WTC11 (cell line): ENCODE measurements around the gene CLDN6. TPM values are rescaled to one million over a fixed set of nuclear protein-coding genes. Genes with fewer than 3 reads are reported as not detected.
A peak's percentile ranks its signal among the peaks of the same experiment; 100 is the strongest.

Experiments
- ATAC-seq: fragments of 200-7000 bp; cut with Tn5 transposase; 2 replicates; pipeline ENCODE4 v1.10.0; 2021; ENCODE audit warnings: mild to moderate bottlenecking, moderate library complexity
- CTCF ChIA-PET: fragments of 300-600 bp; sonication (Branson Sonifier 250); formaldehyde crosslinking; loops from one replicate; lab custom pipeline; 2021; ENCODE audit warnings: antibody characterized with exemption; lab: Charles Lee
- POLR2A ChIA-PET: fragments of 350-600 bp; sonication (Branson Sonifier 250); formaldehyde crosslinking; loops from one replicate; lab custom pipeline; 2021; ENCODE audit warnings: antibody characterized with exemption; lab: Charles Lee
- DNase-seq: peaks from one replicate; pipeline ENCODE4 v3.0.0; 2021; ENCODE audit warnings: low spot score
- H3K27ac Mint-ChIP-seq: 2 replicates; pipeline ENCODE4 v1.8.0; 2021; ENCODE audit warnings: mixed read lengths
- H3K27me3 Mint-ChIP-seq: 2 replicates; pipeline ENCODE4 v1.8.0; 2021; ENCODE audit warnings: low read depth, mild to moderate bottlenecking, moderate library complexity, mixed read lengths
- H3K36me3 Mint-ChIP-seq: 2 replicates; pipeline ENCODE4 v1.8.0; 2021; ENCODE audit warnings: mixed read lengths
- H3K4me1 Mint-ChIP-seq: 2 replicates; pipeline ENCODE4 v1.8.0; 2022; ENCODE audit warnings: mixed read lengths
- H3K4me3 Mint-ChIP-seq: 2 replicates; pipeline ENCODE4 v1.8.0; 2021; ENCODE audit warnings: mild to moderate bottlenecking, moderate library complexity, mixed read lengths
- H3K9me3 Mint-ChIP-seq: 2 replicates; pipeline ENCODE4 v1.8.0; 2021; ENCODE audit warnings: mixed read lengths
- ARID4B ChIP-seq: sonication (generic); formaldehyde crosslinking; IDR thresholded peaks from 2 replicates; pipeline ENCODE4 v1.8.0; 2023; ENCODE audit warnings: missing genetic modification reagents, mild to moderate bottlenecking, borderline replicate concordance
- ATF1 ChIP-seq: sonication (generic); formaldehyde crosslinking; IDR thresholded peaks from 2 replicates; pipeline ENCODE4 v1.8.1; 2023; ENCODE audit warnings: mild to moderate bottlenecking, moderate library complexity, missing genetic modification reagents
- CREM ChIP-seq: sonication (generic); formaldehyde crosslinking; IDR thresholded peaks from 2 replicates; pipeline ENCODE4 v1.8.1; 2022; ENCODE audit warnings: mild to moderate bottlenecking, missing genetic modification reagents, moderate library complexity
- JUN ChIP-seq: sonication (generic); formaldehyde crosslinking; IDR thresholded peaks from 2 replicates; pipeline ENCODE4 v1.8.0; 2023; ENCODE audit warnings: mild to moderate bottlenecking, missing genetic modification reagents
- NR2C2 ChIP-seq: sonication (generic); formaldehyde crosslinking; IDR thresholded peaks from 2 replicates; pipeline ENCODE4 v1.8.0; 2022; ENCODE audit warnings: mild to moderate bottlenecking, missing genetic modification reagents
- PRDM15 ChIP-seq: sonication (generic); formaldehyde crosslinking; IDR thresholded peaks from 2 replicates; pipeline ENCODE4 v1.8.0; 2022; ENCODE audit warnings: missing genetic modification reagents
- SMAD4 ChIP-seq: sonication (generic); formaldehyde crosslinking; IDR thresholded peaks from 2 replicates; pipeline ENCODE4 v1.8.0; 2022; ENCODE audit warnings: mild to moderate bottlenecking, missing genetic modification reagents
- TCF7 ChIP-seq: sonication (generic); formaldehyde crosslinking; IDR thresholded peaks from 2 replicates; pipeline ENCODE4 v1.8.0; 2022; ENCODE audit warnings: mild to moderate bottlenecking, low read depth, missing genetic modification reagents, moderate library complexity
- TEAD1 ChIP-seq: sonication (generic); formaldehyde crosslinking; IDR thresholded peaks from 2 replicates; pipeline ENCODE4 v1.8.0; 2022; ENCODE audit warnings: mild to moderate bottlenecking, missing genetic modification reagents
- ZBTB21 ChIP-seq: sonication (generic); formaldehyde crosslinking; IDR thresholded peaks from 2 replicates; pipeline ENCODE4 v1.8.1; 2023; ENCODE audit warnings: mild to moderate bottlenecking, missing genetic modification reagents, borderline replicate concordance
- ZBTB43 ChIP-seq: sonication (generic); formaldehyde crosslinking; IDR thresholded peaks from 2 replicates; pipeline ENCODE4 v1.8.1; 2023; ENCODE audit warnings: mild to moderate bottlenecking, missing genetic modification reagents
- ZNF416 ChIP-seq: fragments of 250-450 bp; sonication (Bioruptor Pico); IDR thresholded peaks from 2 replicates; pipeline ENCODE4 v1.9.0; 2021; ENCODE audit warnings: mild to moderate bottlenecking, inconsistent platforms
- ZNF423 ChIP-seq: fragments of 250-450 bp; sonication (Bioruptor Pico); IDR thresholded peaks from 2 replicates; pipeline ENCODE4 v2.1.2; 2022; ENCODE audit warnings: mild to moderate bottlenecking, moderate library complexity
- ZNF512 ChIP-seq: sonication (generic); formaldehyde crosslinking; IDR thresholded peaks from 2 replicates; pipeline ENCODE4 v1.8.1; 2022; ENCODE audit warnings: missing genetic modification reagents, borderline replicate concordance
- total RNA-seq: library from RNA; stranded (reverse); gene quantifications from 3 replicates; pipeline ENCODE4 v1.2.3, GENCODE V29; 2021

CLDN6 gene
- total RNA-seq, 1 experiment from 2014 or later, result 746 TPM

- ChIA-PET CTCF (interaction anchor here (0.6 to 1.8 kb wide), 10 partner anchors 15 to 268 kb away, joined by 3 to 17 read pairs (median 5); partner anchors contain the start of genes TNFRSF12A and ZNF200), POLR2A (interaction anchor here (1.0 to 1.6 kb wide), 3 partner anchors 41 to 61 kb away, joined by 3 to 5 read pairs (median 4); no protein-coding TSS in a partner anchor)
- H3K27ac Mint-ChIP-seq, result no peak overlapping the region
- H3K27me3 Mint-ChIP-seq, result peaks cover 38% of the 10 kb centered on the region
- ATAC-seq (no peak), DNase-seq (no peak)
- peaks cover 3% of the 10 kb centered on the region; the same call in 1 of the 2 replicates for H3K36me3 Mint-ChIP-seq
- peaks cover 28% of the 10 kb centered on the region for H3K4me1 Mint-ChIP-seq
- TF ChIP-seq CREM (CRISPR knock-in tag), result no peak
- no peak for TF ChIP-seq ZNF416 (CRISPR knock-in tag)
- TF ChIP-seq ATF1 (CRISPR knock-in tag), result no peak
- TF ChIP-seq JUN (CRISPR knock-in tag), result no peak
- no peaks in the 10 kb centered on the region for H3K9me3 Mint-ChIP-seq
- H3K4me3 Mint-ChIP-seq, result no peak overlapping the region
These were observed 50.8 kb downstream of the CLDN6 start for GRCh38 chr16:2967211-2967631.

- H3K27ac Mint-ChIP-seq, result no peak overlapping the region
- H3K27me3 Mint-ChIP-seq, result peaks cover 38% of the 10 kb centered on the region
- no peaks in the 10 kb centered on the region for H3K9me3 Mint-ChIP-seq
- no peak overlapping the region for H3K4me3 Mint-ChIP-seq
- ChIA-PET POLR2A (interaction anchor here (1.0 to 1.6 kb wide), 4 partner anchors 41 to 61 kb away, joined by 3 to 5 read pairs (median 4); no protein-coding TSS in a partner anchor), CTCF (interaction anchor here (1.0 to 1.8 kb wide), 7 partner anchors 15 to 248 kb away, joined by 3 to 17 read pairs (median 4); partner anchors contain the start of gene TNFRSF12A)
- peak; percentile 37 for DNase-seq
- peaks cover 25% of the 10 kb centered on the region for H3K4me1 Mint-ChIP-seq
- no peaks in the 10 kb centered on the region for H3K36me3 Mint-ChIP-seq
- no peak for ATAC-seq
- TF ChIP-seq PRDM15 (CRISPR knock-in tag) (peak; percentile 84), NR2C2 (CRISPR knock-in tag) (no peak)
These were observed 51.2 kb downstream of the CLDN6 start for GRCh38 chr16:2966808-2967191.

- peaks cover 38% of the 10 kb centered on the region for H3K27me3 Mint-ChIP-seq
- ATAC-seq (no peak), DNase-seq (peak; percentile 37)
- no peak overlapping the region for H3K27ac Mint-ChIP-seq
- ChIA-PET CTCF (interaction anchor here (1.0 to 5.4 kb wide), 8 partner anchors 16 to 128 kb away, joined by 3 to 43 read pairs (median 12); partner anchors contain the start of gene PKMYT1), POLR2A (interaction anchor here (1.1 to 1.6 kb wide), 4 partner anchors 8 to 62 kb away, joined by 3 to 5 read pairs (median 4); no protein-coding TSS in a partner anchor)
- H3K4me1 Mint-ChIP-seq, result peaks cover 25% of the 10 kb centered on the region
- H3K9me3 Mint-ChIP-seq, result no peaks in the 10 kb centered on the region
- no peak overlapping the region for H3K4me3 Mint-ChIP-seq
- H3K36me3 Mint-ChIP-seq, result no peaks in the 10 kb centered on the region
- no peak for TF ChIP-seq ZNF512 (CRISPR knock-in tag)
- TF ChIP-seq TCF7 (CRISPR knock-in tag), result no peak
- TF ChIP-seq ARID4B (CRISPR knock-in tag), result no peak
- TF ChIP-seq ZNF423 (CRISPR knock-in tag), result no peak
- TF ChIP-seq ZBTB43 (CRISPR knock-in tag), result no peak
- no peak for TF ChIP-seq ZBTB21 (CRISPR knock-in tag)
- no peak for TF ChIP-seq NR2C2 (CRISPR knock-in tag)
- no peak for TF ChIP-seq SMAD4 (CRISPR knock-in tag)
- no peak for TF ChIP-seq TEAD1 (CRISPR knock-in tag)
These were observed 51.8 kb downstream of the CLDN6 start for GRCh38 chr16:2966043-2966807.
